GM12891 (cell line): Measurements from ENCODE around the gene BABAM2.

Experiments
- POLR2A ChIP-seq: IDR thresholded peaks from 2 replicates; pipeline ENCODE4 v1.6.1; 2011; ENCODE audit warnings: low read depth, low read length, control low read depth
- POLR2AphosphoS5 ChIP-seq: IDR thresholded peaks from 2 replicates; pipeline ENCODE4 v1.6.1; 2011; ENCODE audit warnings: low read depth, low read length, control low read depth
- SPI1 ChIP-seq: IDR thresholded peaks from 2 replicates; pipeline ENCODE4 v1.6.1; 2011; ENCODE audit warnings: low read depth, low read length, control low read depth
- TAF1 ChIP-seq: IDR thresholded peaks from 2 replicates; pipeline ENCODE4 v1.6.1; 2011; ENCODE audit warnings: low read depth, low read length, control low read depth

DNA sequence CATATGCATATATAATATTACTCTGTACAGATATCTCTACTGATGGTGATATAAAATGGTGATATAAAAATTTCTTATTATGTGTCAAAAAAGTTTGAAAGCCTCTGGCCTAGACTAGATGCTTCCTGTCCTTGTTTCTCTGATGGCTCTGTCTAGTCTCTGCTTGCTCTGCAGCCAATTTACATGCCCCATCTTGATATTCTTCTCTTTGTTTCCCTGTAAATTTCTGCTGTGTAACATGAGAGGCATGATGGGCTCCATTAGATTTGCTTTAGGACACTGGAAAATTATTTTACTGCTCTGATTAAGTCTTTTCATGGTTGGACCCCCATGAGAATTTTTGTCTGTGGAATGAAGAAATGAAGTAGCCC, 24.3 kb downstream of the BABAM2 start:
- TF ChIP-seq POLR2A = no peak
- TF ChIP-seq POLR2AphosphoS5 = no peak
- TF ChIP-seq TAF1 = no peak
- TF ChIP-seq SPI1 = no peak
